NCI-H2196 (cell line): ENCODE data around the gene TRIM44.
"Not testable (repeated sequence)": the region's sequence is repeated elsewhere in the genome, so short reads cannot be mapped to it uniquely, and the experiment has no call there.

ENCODE experiments used
- DNase-seq: peaks from one replicate; lab custom pipeline; 2025; ENCODE audit not compliant: unreplicated experiment; lab: John Stamatoyannopoulos, UW

Gene TRIM44

DNA sequence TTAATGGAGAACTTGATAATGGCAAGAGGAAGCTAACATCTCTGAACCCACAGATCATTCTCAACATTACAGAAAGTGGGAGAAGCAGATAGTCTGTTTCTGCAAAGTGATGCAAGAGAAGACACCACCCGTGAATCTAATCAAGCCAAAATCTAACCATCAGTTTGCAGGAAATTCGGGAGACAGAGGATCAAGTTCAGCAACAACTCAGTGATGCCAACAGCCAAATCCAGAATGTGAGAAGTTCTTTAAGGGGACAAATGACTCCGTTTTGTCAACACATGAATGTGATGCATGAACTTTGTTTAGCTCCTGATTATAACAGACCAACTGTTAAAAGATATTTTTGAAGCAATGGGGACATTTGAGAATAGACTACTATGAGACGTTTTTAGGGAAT is 186.0 kb downstream of the TRIM44 start:
- DNase-seq = no peak

DNA sequence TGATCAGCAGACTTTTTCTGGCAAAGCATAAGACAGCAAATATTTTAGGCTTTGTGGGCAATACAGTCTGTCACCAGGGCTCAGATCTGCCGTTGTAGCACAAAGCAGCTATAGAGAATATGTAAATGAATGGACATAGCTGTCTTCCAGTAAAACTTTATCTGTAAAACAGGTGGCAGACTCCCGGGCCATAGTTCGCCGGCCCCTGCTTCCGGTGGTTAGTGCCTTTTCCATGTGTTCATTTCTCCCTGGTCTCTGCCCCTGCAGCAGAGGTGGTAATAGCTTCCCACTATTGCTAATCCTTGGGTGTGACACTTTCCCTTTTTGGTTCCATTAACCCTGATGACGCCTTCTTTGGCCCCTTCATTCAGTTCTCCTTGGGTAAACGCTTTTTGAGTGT is 187.6 kb downstream of the TRIM44 start:
- DNase-seq = no peak

DNA sequence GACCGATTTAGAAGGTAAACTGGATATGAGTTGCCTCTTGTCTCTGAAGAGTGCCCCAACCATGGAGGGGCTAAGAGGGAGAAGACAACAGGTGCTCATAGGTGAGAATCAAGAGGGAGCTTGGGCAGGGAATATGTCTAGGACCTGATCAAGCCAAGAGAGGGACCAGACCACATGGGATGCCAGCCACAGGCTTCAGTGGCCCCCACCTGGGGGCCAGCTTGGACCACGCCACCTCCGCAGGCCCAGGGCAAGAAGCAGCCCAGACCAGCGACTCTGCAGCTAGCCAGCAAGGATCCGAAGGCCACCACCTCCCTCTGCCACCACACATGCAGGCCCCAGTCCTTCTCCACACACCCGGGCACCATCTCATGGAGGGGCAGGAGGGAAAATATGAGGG is 188.8 kb downstream of the TRIM44 start:
- no peak for DNase-seq

DNA sequence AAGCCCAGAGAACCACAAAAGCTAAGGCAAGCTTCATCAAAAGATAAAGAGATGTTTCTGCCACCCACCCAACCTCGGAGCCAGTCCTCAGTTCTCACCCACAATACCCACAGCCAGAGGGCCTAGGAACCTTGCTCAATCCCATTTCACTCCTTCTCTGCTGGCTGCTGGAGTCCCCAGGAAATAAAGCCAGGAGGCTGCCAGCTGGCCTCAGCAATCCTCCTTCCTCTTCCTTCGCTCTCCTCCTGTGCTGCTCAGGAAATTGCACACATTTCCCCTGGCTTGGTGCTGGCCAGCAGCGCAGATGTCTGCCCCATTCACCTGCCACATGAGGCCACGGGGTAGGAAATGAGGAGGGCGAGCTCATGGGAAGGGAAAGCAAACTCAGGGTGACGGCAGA is 189.5 kb downstream of the TRIM44 start:
- DNase-seq = no peak

DNA sequence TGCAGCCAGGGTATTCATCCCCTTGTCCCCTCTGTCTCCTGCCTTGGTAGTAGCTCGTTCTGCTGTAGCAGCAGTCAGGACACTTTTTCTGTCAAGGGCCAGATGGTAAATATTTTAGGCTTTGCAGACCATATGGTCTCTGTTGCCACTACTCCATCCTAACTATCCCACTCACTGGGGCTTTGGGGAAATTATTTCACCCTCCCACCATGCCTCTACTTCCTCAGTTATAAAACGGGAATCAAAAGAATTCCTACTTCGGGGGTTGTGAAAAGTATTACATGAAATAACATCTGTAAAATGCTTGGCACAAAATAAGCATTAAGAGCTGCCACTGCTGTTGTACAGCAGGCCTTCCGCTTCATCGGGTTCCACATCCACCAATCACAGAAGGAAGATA is 191.4 kb downstream of the TRIM44 start:
- no peak for DNase-seq

DNA sequence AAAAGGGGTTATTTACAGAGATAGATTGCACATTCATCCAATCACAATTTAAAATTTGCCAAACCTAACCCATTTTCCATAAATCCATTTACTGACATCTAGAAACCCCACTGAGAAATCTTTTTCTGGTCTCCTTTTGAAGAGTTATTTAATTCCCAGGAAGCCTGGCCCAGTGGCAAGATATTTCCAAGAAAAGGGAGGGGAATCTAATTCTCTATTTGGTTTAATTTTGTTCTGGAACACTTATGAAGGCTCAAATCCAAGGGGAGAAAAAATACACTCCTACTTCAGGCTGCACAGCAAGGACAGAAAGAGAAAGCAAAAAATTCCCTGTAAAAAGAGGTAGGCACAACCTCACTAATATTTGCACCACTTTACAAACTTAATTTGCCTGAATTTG is 193.1 kb downstream of the TRIM44 start:
- DNase-seq = no peak

DNA sequence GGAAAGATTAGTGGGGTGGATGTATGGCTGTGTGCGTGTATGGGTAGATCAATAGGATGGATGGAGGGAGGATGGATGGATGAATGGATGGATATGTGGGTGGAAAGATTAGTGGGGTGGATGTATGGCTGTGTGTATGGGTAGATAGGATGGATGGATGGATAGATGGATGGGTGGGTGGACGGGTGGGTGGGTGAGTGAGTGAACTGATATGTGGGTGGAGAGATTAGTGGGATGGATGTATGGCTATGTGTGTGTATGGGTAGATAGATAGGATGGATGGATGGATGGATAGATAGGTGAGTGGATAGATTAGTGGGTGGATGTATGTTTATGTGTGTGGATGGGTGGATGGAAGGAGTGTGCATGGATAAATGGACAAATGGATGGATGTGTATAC is 193.7 kb downstream of the TRIM44 start:
- DNase-seq = no peak

DNA sequence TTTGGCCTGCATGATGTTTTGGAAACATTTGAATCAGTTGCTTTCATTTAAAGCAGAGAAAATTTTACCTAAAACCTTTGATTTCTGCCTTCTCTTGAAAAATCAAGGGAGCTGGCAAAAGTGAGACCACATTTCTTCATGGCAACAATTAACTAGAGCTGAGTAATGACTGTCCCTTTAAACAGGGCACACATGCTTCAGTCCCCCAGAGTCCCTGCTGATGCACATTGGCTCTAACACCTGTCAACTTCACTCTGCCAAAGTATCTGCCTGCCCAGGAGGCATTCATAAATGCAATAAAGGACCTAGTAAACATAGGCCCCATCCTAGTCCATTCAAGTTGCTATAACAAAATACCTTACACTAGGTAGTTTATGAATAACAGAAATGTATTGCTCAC is 194.2 kb downstream of the TRIM44 start:
- no peak for DNase-seq

DNA sequence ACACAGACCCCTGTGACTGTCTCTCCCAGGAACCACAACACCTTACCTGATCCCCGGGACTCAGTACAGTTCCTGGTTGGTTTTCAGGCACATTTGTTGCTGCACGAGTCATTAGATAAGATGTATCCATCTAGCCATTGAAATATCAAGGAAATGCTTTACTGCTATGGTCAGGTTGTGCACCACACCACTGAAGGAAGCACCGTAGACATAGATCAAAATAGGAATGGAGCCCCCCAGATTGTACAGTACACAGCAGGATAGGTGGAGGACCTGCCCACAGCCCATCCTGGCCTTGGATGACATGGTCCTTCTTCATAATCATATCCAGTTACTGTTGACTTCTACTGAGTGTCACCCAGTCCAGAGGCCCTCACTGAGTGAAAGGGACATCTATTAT is 195.3 kb downstream of the TRIM44 start:
- DNase-seq = no peak

DNA sequence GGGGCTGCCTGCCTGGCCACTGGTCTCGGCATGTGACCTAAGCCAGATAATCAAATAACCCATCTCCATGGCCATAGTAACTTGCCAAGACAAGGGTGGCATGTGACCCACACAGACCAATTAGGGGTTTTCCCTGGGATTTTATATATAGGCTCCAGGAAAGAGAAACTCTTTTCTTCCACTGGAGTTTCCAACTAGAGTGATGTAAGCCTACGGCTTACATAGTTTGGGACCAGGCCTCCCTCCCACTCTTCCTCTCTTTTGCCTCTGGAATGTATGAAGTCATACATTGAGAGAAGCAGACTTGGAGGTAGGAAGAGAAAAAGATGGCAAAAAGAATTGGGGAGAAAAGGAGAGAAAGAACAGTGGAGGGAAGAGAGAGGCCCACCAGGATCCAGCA is 196.7 kb downstream of the TRIM44 start:
- no peak for DNase-seq

DNA sequence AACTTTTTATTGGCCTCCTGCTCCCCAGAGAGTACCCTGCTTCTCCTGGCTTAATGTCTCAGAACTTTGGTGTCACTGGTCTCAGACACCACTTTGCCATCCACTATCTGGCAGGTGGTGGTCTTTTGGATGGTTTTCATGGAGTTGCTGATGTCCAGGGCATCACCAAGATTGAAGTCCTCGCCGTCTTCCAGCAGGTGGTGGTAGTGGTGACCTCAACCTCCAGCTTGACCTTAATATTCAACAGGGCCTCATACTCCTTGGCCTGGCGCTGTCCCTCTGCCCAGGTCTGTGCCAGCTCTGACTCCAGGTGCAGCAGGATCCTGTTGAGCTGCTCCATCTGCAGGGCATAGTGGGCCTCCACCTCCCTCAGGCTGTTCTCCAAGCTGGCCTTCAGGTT is 197.6 kb downstream of the TRIM44 start:
- not testable (repeated sequence) for DNase-seq

DNA sequence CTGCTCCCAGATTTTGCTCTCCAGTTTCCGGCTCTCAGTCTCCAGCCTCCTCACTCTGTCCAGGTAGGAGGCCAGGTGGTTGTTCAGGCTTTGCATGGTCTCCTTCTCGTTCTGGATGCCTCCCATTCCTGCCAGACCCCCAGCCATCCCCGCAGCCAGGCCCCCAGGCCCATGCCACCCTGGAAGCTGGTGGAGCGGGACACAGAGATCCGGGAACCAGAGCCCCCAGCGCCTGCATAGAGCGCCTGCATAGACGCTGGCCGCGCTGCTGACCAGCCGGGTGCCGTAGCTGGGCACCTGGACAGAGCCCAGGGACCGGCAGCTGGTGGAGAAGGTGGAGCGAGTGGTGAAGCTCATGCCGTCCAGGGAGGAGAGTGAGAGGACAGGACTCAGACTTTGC is 198.6 kb downstream of the TRIM44 start:
- no peak for DNase-seq

DNA sequence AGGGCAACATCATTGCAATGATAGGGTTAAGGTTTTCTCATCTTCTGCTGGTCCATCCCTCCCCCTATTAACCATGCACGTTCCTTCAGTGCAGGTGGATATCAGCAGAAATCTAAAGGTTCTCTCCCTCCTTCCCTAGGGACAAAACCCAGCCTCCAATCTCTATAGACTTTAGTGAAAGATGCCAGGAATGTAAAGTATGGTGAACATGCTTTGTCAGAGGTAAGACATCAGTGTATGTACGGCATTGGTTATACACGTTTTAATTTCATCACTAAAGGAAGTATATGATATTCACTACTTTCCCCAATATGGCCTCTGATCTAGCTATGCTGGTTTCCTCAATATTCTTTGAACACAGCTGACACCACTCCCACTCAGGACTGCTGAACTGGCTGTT is 200.1 kb downstream of the TRIM44 start:
- DNase-seq = no peak

DNA sequence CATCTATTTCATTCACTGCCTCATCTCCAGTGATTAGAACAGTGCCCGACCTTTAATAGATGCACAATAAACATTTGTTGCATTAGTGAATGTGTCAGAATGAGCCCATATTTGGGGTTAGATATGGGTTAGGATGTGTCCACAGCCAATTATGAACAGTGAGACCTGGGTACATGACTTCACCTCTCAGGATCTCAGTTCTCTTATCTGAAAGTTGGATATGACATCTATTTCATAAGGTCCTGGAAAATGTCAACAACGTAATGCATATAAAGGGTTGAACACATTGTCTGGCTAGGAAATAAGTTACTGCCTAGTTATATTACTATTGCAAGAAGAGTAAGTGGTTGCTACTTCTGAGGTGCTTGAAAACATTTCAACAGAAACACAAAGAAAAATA is 201.6 kb downstream of the TRIM44 start:
- DNase-seq = no peak

DNA sequence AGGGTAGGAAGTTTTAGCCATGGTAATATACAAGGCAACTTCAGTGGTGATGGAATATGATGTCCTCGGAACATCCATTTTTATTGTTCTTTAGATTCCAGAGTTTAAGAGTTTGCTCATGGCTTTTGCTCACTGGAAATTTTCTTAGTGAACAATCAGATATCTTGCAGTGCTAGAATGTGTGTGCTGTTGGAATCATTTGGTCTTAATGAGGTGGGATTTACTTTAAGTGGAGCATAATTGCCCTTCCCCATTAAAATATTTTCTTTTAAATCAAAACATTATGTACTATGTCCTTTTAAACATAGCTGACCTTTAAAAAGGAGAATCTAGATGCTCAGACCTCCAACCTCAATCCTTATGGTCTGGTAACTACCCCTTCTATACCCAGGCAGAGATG is 204.0 kb downstream of the TRIM44 start:
- DNase-seq = no peak
